Measurements from ENCODE around the gene DCUN1D4. TPM values are rescaled to one million over a fixed set of nuclear protein-coding genes. Genes with fewer than 3 reads are reported as not detected.
"Not testable (repeated sequence)": the region's sequence is repeated elsewhere in the genome, so short reads cannot be mapped to it uniquely, and the experiment has no call there.

DCUN1D4 gene
- total and polyA plus RNA-seq, 2 donors from 2014 or later: 17.0 to 50.7 TPM

DNA sequence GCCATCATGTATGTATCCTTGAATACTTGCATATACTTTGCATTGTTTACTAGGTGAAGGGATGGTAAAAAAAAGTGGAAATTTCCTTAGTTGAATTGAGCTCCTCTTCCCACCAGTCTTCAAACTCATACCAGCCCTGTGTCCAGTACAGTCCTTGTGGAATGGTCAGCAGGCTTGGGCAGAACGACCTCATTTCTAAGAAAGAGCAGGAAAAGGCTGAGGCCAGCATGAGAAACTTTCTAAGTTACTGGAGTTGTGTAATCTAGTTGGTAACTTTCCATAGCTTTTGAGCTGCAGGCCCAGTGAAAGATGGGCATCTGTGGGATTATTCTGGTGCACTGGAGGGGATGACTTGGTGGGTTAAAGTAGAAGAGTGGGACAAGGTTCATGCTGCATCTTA lies 87.6 kb downstream of the DCUN1D4 start:
- Histone ChIP-seq H3K36me3 (ENCODE audit: control insufficient read depth in 2 of 3, insufficient read depth in 3 of 3, low read length in 3 of 3) (no peaks in the 10 kb centered on the region), H3K27me3 (ENCODE audit: control insufficient read depth, insufficient read depth, low read length) (no peaks in the 10 kb centered on the region), H3K9me3 (ENCODE audit: control insufficient read depth in 2 of 3, insufficient read depth in 1 of 3, low read length in 3 of 3) (no peaks in the 10 kb centered on the region), H3K4me3 (ENCODE audit: low read length in 3 of 3) (no peak overlapping the region), H3K9ac (ENCODE audit: low read length in 3 of 3) (no peak overlapping the region), H3K27ac (ENCODE audit: low read depth in 2 of 2, low read length in 2 of 2) (no peak overlapping the region), H3K4me1 (ENCODE audit: control insufficient read depth in 2 of 3, insufficient read depth in 2 of 3, low read depth in 1 of 3, low read length in 3 of 3) (no peaks in the 10 kb centered on the region)
- TF ChIP-seq CTCF (IDR thresholded peaks at IDR 0.05; ENCODE audit: borderline replicate concordance, extremely low read depth, insufficient read depth): no peak
- no peak for DNase-seq
- intact Hi-C loops (cut with DNase I): no loop called here
- no peak for FAIRE-seq

DNA sequence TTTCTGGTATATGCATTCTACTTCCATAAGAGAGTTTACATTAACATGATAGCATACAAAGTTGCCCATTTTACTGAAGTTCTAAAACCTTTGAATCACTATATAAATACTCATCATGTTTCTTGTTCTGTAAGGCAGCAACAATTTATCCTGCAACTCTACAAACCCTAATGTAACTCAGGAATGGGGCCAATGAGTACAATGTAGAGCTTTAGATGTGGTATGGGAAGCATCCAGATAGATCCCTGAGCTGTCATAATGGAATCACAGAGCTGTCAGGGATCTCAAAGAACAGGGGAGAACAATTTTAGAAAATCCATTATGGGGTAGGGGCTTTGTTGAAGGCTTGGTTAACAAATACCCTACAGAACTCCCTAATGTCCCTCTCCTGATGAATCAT lies 88.5 kb downstream of the DCUN1D4 start:
- H3K4me3 ChIP-seq (ENCODE audit: low read length in 3 of 3): no peak overlapping the region
- H3K9me3 ChIP-seq (ENCODE audit: control insufficient read depth in 2 of 3, insufficient read depth in 1 of 3, low read length in 3 of 3): no peaks in the 10 kb centered on the region
- H3K9ac ChIP-seq (ENCODE audit: low read length in 3 of 3): no peak overlapping the region
- no peaks in the 10 kb centered on the region for H3K36me3 ChIP-seq (ENCODE audit: control insufficient read depth in 2 of 3, insufficient read depth in 3 of 3, low read length in 3 of 3)
- DNase-seq (no peak), FAIRE-seq (no peak)
- H3K4me1 ChIP-seq (ENCODE audit: control insufficient read depth in 2 of 3, insufficient read depth in 2 of 3, low read depth in 1 of 3, low read length in 3 of 3): no peaks in the 10 kb centered on the region
- H3K27ac ChIP-seq (ENCODE audit: low read depth in 2 of 2, low read length in 2 of 2): no peak overlapping the region
- TF ChIP-seq CTCF (IDR thresholded peaks at IDR 0.05; ENCODE audit: borderline replicate concordance, extremely low read depth, insufficient read depth): no peak
- no peaks in the 10 kb centered on the region for H3K27me3 ChIP-seq (ENCODE audit: control insufficient read depth, insufficient read depth, low read length)
- intact Hi-C loops (cut with DNase I): no loop called here

DNA sequence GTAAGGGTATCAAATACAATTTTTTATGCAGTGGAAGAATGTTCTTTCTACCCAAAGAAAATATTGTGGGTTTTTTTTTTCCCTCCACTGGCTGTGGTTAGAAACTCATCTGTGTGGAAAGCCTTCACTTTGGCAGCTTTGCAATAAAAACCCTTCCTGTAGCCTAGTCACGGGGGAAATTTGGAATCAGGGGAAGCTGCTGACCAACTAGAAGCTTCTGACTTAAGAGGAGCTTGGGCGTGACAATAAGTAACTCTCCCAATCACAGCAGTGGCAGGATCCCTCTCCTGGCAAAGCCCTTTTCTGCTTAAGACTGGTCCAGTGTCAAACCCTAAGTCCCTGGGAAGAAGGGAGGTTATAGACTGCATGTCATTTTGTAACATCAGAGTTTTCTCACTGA lies 89.3 kb downstream of the DCUN1D4 start:
- no peaks in the 10 kb centered on the region for H3K36me3 ChIP-seq (ENCODE audit: control insufficient read depth in 2 of 3, insufficient read depth in 3 of 3, low read length in 3 of 3)
- intact Hi-C loops (cut with DNase I): no loop called here
- TF ChIP-seq CTCF (IDR thresholded peaks at IDR 0.05; ENCODE audit: borderline replicate concordance, extremely low read depth, insufficient read depth): no peak
- FAIRE-seq: no peak
- H3K27ac ChIP-seq (ENCODE audit: low read depth in 2 of 2, low read length in 2 of 2): no peak overlapping the region
- H3K27me3 ChIP-seq (ENCODE audit: control insufficient read depth, insufficient read depth, low read length): no peaks in the 10 kb centered on the region
- no peaks in the 10 kb centered on the region for H3K9me3 ChIP-seq (ENCODE audit: control insufficient read depth in 2 of 3, insufficient read depth in 1 of 3, low read length in 3 of 3)
- H3K4me1 ChIP-seq (ENCODE audit: control insufficient read depth in 2 of 3, insufficient read depth in 2 of 3, low read depth in 1 of 3, low read length in 3 of 3): no peaks in the 10 kb centered on the region
- peak in 1 of 5 donors; percentile 18 for DNase-seq
- no peak overlapping the region for H3K4me3 ChIP-seq (ENCODE audit: low read length in 3 of 3)
- H3K9ac ChIP-seq (ENCODE audit: low read length in 3 of 3): no peak overlapping the region

- H3K27ac ChIP-seq (ENCODE audit: low read depth in 2 of 2, low read length in 2 of 2): no peak overlapping the region
- H3K36me3 ChIP-seq (ENCODE audit: control insufficient read depth in 2 of 3, insufficient read depth in 3 of 3, low read length in 3 of 3): no peaks in the 10 kb centered on the region
- H3K9me3 ChIP-seq (ENCODE audit: control insufficient read depth in 2 of 3, insufficient read depth in 1 of 3, low read length in 3 of 3): no peaks in the 10 kb centered on the region
- FAIRE-seq (no peak), DNase-seq (no peak)
- no peak overlapping the region for H3K4me3 ChIP-seq (ENCODE audit: low read length in 3 of 3)
- H3K4me1 ChIP-seq (ENCODE audit: control insufficient read depth in 2 of 3, insufficient read depth in 2 of 3, low read depth in 1 of 3, low read length in 3 of 3): no peaks in the 10 kb centered on the region
- no peak overlapping the region for H3K9ac ChIP-seq (ENCODE audit: low read length in 3 of 3)
- TF ChIP-seq CTCF (IDR thresholded peaks at IDR 0.05; ENCODE audit: borderline replicate concordance, extremely low read depth, insufficient read depth): no peak
- intact Hi-C loops (cut with DNase I): no loop called here
- no peaks in the 10 kb centered on the region for H3K27me3 ChIP-seq (ENCODE audit: control insufficient read depth, insufficient read depth, low read length)
These were observed 89.7 kb downstream of the DCUN1D4 start for GRCh38 chr4:51932684-51933083.

- intact Hi-C loops (cut with DNase I); H3K27me3 ChIP-seq (ENCODE audit: control insufficient read depth, insufficient read depth, low read length); H3K36me3 ChIP-seq (ENCODE audit: control insufficient read depth in 2 of 3, insufficient read depth in 3 of 3, low read length in 3 of 3); FAIRE-seq; H3K9ac ChIP-seq (ENCODE audit: low read length in 3 of 3); H3K4me3 ChIP-seq (ENCODE audit: low read length in 3 of 3); H3K27ac ChIP-seq (ENCODE audit: low read depth in 2 of 2, low read length in 2 of 2); H3K4me1 ChIP-seq (ENCODE audit: control insufficient read depth in 2 of 3, insufficient read depth in 2 of 3, low read depth in 1 of 3, low read length in 3 of 3); H3K9me3 ChIP-seq (ENCODE audit: control insufficient read depth in 2 of 3, insufficient read depth in 1 of 3, low read length in 3 of 3); DNase-seq: not testable (repeated sequence)
These were observed 97.5 kb downstream of the DCUN1D4 start for GRCh38 chr4:51940460-51940859.
